ENCODE results near the gene OR52N4.
"Not testable (repeated sequence)": the region's sequence is repeated elsewhere in the genome, so short reads cannot be mapped to it uniquely, and the experiment has no call there.

Gene OR52N4

DNA sequence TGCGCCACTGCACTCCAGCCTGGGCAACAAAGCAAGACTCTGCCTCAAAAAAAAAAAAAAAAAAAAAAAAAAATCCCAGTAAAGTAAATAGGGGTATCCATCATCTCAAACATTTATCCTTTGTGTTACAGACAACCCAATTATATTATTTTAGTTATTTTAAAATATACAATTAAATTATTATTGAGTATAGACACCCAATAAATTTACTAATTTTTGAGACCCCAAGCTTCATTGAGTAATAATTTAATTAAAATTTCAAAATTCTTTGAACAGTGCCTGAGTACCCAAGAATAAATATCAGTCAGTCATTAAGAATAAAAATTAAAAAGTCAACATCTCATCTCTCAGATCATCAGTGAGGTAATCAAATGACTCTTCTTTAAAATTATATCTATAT lies at the start of gene OR52N4:
Gene OR52N4, plus strand, starts transcription at position 301 of the 400 bp plus-strand sequence. CDS start 498 bp downstream, outside the sequence.
- no peak for DNase-seq

DNA sequence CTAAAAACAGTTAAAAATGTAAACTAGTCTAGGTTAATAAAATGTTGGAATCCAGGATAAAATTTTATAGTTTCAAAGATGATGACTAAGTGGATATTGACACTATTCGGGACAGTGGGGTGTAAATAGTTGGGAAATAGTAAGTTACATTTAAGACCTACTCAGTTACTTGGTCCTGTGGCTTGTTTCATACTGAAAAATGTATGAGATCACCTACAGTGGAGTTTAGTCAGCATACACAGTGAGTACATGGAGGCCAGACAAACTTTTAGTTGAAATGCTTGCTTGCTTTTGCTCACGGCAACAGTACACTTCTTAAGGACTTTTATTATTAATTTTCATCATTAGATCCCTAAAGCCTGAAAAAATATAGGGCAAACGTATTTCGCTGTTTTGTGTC lies 48.4 kb upstream of the OR52N4 start:
- DNase-seq: no peak

DNA sequence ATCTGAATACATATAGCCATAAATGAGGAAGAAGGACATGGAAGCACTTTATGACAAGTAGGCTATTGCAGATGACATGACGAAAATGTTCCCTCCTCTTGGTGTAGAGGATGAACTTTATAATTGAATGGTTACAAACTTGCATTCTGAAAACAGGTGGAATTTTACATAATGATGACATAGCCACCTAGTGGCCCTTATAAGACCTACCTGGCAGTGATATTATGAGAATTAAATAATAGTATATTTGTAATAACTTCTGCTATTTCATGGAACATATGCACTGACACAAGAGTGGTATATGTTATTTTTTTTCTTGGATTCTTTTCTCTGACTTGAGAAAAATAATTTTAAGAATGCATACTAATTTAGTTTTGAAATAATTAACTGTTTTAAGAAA lies 41.5 kb upstream of the OR52N4 start:
- no peak for DNase-seq

DNA sequence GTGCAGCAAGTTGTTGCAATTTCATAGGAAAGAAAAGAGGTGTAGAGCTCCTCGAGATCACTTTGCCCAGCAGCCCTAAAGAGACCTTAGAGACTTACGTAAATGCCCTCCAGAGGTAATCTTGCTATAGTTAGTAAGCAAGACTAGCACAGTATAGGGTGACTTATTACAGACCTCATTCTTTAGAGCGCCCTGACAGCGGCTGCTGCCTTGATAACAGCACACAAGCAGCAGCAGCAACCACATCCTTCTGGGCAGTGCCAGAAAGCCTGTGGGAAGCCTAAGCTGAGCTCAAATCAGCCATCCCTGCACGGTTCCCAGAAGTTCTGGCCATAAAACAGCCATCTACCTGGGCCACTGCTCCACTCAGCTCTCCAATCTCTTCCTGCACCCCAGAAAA lies 40.3 kb upstream of the OR52N4 start:
- DNase-seq: no peak

DNA sequence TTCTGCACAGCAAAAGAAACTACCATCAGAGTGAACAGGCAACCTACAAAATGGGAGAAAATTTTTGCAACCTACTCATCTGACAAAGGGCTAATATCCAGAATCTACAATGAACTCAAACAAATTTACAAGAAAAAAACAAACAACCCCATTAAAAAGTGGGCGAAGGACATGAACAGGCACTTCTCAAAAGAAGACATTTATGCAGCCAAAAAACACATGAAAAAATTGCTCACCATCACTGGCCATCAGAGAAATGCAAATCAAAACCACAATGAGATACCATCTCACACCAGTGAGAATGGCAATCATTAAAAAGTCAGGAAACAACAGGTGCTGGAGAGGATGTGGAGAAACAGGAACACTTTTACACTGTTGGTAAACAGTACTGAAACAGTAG lies 37.5 kb upstream of the OR52N4 start:
- not testable (repeated sequence) for DNase-seq

DNA sequence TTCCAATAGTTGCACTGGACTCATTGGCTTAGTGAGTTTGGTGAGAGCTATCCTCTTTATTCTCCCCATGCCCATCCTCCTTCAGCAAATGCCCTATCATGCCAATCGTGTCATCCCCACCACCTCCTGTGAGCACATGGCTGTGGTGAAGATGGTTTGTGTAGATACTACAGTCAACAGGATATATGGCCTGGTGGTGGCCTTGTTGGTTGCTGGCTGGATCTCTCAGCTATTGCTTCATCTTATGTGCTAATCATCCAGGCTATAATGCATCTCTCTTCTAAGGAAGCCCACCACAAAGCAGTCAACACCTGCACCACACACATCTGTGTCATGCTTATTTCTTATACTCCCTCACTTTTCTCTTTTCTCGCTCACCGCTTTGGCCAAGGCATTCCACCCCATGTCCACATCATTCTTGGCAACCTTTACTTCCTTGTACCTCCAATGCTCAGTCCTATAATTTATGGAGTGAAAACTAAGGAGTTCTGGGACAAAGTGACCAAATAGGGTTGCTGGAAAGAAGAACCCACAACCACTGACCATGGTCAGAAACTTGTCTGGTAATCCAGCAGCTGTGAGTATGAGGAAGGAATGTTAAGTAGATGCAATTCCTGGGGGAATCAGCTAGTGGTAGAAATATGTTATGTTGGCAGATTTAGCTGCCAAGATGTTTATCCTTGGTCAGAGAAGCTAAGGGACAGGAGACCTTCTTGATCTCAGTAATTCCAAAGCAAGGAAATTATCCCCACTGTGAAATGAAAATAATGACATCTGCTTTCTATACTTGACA lies 34.1 kb upstream of the OR52N4 start:
- no peak for DNase-seq

DNA sequence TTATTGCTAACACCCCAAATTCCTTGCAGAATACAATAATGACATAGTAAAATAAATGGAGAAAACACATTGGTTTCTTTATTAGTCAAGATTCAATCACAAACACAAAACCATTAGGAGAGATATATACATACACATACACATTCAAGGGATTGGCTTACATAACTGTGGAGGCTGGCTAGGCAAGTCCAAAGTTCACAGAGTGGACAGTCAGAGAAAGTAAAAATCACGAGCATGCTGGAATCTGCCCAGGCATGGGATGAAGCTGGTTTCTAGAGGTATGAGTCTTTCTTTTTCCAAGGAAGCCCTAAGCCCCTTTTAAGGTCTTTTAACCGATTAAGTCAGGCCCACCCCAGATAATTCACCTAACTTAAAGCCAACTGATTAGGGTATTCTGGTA lies 31.4 kb upstream of the OR52N4 start:
- DNase-seq: no peak

DNA sequence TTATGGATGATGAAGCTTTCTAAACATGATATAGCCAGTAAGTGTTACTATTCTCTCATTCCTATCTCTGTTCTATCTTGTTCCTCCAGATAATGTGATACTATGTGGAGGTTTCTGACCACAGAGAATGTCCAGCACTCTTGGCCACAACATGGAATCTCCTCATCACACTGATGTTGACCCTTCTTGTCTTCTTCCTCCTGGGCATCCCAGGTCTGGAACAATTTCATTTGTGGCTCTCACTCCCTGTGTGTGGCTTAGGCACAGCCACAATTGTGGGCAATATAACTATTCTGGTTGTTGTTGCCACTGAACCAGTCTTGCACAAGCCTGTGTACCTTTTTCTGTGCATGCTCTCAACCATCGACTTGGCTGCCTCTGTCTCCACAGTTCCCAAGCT lies 27.7 kb upstream of the OR52N4 start:
- no peak for DNase-seq

DNA sequence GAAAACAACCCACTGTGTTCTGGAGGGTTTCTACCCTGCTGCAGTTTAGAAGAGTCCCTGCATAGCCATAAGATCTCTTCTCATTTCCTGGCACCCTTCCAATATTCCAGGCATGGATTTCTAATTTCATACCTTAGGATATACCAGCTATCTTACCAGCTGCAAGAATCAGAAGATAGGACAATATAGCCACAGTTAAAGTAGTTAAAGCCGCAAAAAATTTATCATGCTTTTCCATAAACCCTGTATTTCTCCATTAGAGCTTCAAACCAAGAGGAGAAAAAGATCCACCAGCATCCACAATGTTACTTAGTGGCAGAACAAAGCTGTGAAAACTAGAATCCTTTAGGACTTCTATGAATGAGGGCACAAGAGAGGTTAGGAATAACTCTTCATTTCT lies 26.4 kb upstream of the OR52N4 start:
- no peak for DNase-seq

DNA sequence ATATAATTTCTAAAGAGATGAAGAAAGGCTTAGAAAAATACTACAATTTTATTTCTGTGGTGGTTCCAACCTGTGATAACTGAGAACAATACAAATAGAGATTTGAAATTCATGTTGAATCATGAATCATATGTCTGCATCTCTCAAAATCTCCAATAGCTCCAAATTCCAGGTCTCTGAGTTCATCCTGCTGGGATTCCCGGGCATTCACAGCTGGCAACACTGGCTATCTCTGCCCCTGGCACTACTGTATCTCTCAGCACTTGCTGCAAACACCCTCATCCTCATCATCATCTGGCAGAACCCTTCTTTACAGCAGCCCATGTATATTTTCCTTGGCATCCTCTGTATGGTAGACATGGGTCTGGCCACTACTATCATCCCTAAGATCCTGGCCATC lies 17.6 kb upstream of the OR52N4 start, which contains the start of gene OR56B1:
Gene OR56B1, plus strand, starts transcription at position 53 of the 400 bp plus-strand sequence. Its CDS starts 69 bp downstream, at position 122.
- DNase-seq: no peak

DNA sequence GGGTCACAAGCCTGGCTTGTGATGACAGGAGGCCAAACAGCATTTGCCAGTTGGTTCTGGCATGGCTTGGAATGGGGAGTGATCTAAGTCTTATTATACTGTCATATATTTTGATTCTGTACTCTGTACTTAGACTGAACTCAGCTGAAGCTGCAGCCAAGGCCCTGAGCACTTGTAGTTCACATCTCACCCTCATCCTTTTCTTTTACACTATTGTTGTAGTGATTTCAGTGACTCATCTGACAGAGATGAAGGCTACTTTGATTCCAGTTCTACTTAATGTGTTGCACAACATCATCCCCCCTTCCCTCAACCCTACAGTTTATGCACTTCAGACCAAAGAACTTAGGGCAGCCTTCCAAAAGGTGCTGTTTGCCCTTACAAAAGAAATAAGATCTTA lies 17.0 kb upstream of the OR52N4 start:
- DNase-seq: no peak

DNA sequence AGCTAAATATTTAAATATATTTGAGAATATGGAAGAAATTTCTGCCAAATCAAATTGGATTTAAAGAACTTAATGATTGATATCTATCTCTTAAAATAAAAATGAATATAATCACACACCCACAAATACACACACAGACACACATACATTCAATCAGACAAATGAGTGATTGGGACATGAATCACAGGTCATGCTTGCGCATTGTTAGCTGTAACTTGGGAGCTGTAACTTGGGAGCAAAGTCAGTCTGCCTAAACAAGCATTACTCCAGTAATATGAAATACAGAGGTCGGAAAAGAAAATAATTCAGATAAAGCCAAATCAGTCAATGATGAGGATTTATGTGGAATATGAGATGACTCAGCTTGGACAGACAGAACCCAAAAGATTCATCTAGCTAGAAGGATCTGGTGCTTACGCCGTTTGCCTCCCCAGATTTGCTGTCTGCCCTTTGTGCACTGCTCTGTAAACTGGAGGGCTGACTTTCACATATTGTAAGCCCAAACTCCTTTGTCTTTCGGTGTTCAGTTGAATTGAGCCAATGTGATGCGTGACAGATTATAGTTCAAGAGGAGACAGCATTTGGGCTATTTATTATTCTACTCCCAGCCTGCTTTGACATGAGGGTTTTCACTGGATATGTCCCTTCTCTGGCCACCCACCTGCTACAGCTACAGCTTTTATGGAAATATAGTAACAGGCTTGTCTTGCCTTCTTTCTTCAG lies 16.2 kb upstream of the OR52N4 start:
- DNase-seq: no peak

DNA sequence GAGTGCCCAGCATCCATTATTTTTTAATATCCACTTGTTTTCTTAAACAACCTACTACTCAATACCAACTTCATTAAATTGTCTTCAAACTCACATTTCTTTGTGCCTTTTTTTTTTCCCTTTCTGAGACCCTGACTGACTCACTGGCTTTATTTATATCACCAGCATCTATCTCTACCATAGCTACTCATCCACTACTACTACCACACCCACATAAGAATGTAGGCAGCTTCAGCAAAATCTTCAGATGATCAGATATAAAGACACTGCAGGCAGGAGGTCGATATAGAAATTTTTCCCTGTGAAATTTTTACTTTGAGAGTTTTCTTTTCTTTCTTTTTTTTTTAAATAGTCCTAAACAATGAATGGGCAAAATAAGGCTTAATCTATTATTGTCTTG lies 15.6 kb upstream of the OR52N4 start:
- DNase-seq: no peak

DNA sequence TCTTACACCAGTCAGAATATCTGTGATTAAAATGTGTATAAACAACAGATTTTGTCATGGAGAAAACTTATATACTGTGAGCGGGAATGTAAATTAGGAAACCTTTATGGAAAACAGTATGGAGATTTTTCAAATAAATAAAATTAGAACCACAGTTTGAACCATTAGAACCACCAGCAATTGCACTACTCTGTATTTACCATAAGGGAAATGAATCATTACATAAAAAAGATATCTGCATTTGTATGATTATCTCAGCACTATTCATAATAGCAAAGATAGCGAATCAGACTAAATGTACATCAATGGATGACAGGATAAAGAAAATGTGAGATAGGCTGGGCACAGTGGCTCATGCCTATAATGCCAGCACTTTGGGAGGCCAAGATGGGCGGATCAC lies 7.4 kb upstream of the OR52N4 start:
- no peak for DNase-seq

DNA sequence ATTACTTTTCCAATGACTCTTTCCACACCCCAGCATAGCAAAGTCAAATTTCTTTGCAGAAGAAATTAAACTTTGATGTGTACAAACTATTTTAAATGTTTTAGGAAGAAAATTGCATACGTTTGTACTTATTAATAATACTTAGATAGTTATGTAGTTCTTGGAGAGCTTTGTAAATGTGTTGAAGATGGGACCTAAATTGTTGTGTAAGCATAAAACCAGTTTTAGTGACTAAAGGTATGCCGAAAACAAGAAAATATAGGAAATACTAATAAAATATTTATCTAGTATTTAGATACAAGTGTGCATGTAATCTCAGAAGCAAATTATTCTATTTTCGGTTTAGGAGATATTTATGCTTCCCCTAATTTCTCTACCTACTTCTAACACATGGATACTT lies 4.2 kb upstream of the OR52N4 start:
- no peak for DNase-seq

DNA sequence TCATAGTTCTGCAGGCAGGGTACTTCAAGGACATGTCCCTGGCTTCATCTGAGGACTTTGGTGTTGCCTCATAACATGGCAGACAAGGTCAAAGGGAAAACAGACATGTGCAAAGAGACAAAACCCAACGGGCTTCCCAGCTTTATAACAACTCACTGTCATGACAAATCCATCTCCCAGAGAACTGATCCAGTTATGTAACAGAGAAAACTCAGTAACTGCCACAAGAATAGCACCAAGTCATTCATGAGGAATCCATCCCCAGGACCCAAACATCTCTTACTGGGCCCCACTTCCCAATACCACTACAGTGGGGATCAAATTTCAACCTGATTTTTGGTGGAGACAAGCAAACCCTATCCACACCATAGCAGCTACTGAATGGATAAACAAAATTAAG lies 13.0 kb downstream of the OR52N4 start:
- DNase-seq: no peak

DNA sequence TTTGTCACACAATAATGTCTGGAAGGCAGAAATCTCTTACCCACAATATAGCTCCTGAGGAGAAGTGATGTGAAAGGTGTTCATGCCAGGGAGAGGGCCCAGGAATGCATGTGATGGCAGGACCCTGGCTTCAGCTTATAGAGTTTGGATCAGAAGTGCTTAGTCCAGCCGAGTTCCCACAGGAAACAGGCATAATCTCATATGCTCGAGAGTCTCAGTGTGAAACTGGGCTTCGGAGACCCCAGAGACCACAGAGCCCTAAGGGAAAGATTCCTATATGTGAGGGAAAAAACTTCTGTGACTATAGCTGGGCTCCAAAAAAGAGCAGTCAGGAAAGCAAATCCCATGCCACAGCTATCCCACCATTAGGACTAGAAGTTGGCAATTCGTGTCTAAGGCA lies 29.2 kb downstream of the OR52N4 start, which contains the start of gene OR52N5:
Gene OR52N5, minus strand, starts transcription at position 101 of the 400 bp plus-strand sequence. CDS start 4,721 bp downstream, outside the sequence.
- no peak for DNase-seq

DNA sequence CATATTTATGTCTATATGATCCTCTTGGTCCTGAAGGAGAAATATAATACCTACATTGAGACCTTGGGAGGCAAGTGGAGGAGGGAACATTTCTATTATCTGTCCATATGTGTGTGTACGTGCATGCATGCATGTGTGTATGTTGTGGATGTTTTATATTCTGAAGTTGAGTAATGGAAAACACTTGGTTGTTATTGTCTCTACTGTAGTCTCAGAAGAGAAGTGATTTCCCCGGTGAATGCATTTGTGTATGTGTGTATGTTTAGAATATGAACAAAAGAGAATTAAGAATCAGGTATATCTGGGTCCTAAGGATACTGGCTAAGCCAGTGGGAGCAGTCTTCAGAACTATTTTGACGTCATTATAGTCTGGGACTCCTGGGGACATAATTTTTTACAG lies 37.1 kb downstream of the OR52N4 start, which contains the start of gene OR52N1:
Gene OR52N1, minus strand, starts transcription at position 101 of the 400 bp plus-strand sequence. CDS start 2,449 bp downstream, outside the sequence.
- no peak for DNase-seq

DNA sequence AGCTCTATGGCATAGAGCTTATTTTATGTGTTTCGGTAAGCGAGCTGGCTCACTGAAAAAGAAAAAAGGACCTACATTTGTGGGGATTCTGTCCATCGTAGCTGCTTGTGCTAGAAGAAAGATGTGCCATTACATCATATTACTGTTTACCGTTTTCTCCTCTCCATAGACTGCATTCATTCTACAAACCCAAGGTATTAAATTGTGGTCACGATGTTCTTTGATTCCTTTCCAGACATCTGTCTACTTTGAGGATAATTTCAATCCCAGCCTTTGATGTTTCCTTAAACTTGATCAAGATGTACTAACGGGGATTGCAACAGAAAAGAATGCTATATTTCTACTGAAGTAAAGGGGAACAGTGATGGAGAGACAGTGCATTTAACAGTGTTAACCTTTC lies 42.5 kb downstream of the OR52N4 start:
- DNase-seq: no peak

DNA sequence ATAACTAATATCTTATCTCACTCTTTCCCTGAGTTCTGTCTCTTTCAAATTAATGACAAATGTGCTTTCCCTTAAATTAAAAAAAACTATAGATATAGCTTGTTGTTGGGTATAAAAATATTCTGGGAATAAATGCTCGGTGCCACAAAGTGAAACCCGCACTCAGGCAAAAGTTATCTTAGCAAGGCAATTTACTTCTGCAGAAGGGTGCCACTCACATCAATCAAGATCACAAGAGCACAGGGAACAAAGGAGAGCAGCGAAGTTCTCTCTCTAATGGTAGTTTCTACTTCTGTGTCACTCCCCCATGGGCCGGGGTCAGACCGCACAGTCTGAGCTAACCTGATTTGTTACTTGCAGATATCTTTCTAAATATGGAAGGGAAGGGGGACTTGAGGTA lies 49.9 kb downstream of the OR52N4 start:
- DNase-seq: no peak

Data from midbrain (tissue), 1 donor.